ENCODE measurements around the gene GTPBP2.
"Not testable (repeated sequence)": the region's sequence is repeated elsewhere in the genome, so short reads cannot be mapped to it uniquely, and the experiment has no call there.

GTPBP2 gene, protein sequence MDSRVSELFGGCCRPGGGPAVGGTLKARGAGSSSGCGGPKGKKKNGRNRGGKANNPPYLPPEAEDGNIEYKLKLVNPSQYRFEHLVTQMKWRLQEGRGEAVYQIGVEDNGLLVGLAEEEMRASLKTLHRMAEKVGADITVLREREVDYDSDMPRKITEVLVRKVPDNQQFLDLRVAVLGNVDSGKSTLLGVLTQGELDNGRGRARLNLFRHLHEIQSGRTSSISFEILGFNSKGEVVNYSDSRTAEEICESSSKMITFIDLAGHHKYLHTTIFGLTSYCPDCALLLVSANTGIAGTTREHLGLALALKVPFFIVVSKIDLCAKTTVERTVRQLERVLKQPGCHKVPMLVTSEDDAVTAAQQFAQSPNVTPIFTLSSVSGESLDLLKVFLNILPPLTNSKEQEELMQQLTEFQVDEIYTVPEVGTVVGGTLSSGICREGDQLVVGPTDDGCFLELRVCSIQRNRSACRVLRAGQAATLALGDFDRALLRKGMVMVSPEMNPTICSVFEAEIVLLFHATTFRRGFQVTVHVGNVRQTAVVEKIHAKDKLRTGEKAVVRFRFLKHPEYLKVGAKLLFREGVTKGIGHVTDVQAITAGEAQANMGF

GRCh38 chr6:43629104-43629504, at the start of gene GTPBP2:
Gene GTPBP2, minus strand, starts transcription at chr6:43629264. Its CDS starts 102 bp downstream, at chr6:43629162.
- DNase-seq (ENCODE audit: low read depth) = peak; percentile 95

DNA sequence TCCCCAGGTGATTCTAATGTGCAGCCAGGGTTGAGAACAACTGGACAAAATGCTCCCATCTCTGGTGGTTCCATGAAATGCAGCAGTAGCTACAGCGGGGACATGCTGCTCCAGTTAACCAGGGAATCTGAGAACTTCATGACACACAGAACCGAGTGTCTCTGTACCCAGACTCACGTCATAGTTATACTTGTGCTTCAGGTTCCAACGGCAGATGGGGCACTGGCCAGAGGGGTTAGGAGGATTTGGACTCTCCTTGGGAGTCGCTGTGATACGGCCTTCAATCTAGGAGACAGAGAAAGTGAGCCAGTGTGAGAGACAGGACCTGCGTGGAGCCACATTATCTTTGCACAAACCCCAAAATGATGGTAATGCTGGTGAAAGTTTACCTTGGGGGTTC, 49.3 kb upstream of the GTPBP2 start:
- no peak for DNase-seq (ENCODE audit: low read depth)

DNA sequence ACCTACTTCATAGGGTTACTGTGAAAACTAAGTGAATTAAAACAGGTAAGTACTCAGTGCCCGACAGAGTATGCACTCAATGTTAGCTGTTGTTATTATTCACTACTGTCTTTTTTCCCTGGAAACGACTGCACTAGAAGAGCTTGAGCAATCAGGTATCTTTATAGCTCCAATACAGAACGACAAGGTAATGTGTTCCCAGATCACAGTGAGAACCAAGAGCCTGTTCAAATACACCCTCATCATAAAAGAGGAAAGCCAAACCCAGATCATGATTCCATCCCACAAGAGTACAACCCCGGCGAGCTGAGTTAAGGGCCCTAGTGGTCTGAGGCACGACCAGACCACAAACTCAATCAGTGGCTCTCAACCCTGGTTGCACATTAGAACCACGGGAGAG, 48.7 kb upstream of the GTPBP2 start:
- DNase-seq (ENCODE audit: low read depth) = no peak

GRCh38 chr6:43676962-43677606, 48.0 kb upstream of the GTPBP2 start:
- no peak for DNase-seq (ENCODE audit: low read depth)

DNA sequence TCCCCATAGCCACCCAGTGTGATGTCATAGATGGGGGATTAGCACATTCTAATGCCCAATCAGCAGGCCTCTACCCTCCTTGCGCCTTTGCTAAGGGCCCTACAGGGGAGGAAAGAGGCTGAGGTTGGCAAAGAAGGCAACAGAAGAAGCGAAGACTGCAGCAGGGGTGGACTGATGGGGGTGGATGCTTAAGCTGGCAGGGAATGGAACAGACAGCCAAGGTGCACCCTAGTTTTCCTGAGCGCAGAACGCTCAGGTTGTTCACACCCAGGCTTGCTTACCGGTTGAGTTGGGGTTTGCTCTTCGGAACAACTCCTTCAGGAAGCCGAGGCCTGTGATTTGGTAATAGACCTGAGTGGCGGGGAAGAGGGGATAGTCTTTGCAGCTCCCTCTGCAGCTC, 45.9 kb upstream of the GTPBP2 start:
- DNase-seq (ENCODE audit: low read depth) = no peak

DNA sequence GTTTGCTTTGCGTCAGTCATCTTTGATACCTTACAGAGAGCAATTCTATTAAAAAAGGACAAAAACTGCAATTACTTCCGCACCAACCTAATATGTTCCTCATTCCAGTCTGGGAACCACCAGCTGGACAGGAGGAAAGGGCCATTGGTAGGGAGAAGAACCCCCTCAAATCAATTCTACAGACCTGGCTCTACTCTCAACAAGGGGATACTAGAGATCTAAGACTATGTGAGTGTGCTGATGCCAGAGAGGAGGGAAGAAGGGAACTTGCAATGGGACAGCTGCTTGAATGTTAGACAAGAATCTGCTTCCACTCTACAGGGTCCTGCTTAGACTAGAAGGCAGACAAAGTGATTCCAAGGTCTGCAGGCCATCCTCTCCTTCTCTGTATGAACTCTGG, 45.2 kb upstream of the GTPBP2 start:
- DNase-seq (ENCODE audit: low read depth) = no peak

GRCh38 chr6:43673444-43674084, 44.5 kb upstream of the GTPBP2 start:
- no peak for DNase-seq (ENCODE audit: low read depth)

GRCh38 chr6:43671801-43672690, 43.0 kb upstream of the GTPBP2 start:
- no peak for DNase-seq (ENCODE audit: low read depth)

DNA sequence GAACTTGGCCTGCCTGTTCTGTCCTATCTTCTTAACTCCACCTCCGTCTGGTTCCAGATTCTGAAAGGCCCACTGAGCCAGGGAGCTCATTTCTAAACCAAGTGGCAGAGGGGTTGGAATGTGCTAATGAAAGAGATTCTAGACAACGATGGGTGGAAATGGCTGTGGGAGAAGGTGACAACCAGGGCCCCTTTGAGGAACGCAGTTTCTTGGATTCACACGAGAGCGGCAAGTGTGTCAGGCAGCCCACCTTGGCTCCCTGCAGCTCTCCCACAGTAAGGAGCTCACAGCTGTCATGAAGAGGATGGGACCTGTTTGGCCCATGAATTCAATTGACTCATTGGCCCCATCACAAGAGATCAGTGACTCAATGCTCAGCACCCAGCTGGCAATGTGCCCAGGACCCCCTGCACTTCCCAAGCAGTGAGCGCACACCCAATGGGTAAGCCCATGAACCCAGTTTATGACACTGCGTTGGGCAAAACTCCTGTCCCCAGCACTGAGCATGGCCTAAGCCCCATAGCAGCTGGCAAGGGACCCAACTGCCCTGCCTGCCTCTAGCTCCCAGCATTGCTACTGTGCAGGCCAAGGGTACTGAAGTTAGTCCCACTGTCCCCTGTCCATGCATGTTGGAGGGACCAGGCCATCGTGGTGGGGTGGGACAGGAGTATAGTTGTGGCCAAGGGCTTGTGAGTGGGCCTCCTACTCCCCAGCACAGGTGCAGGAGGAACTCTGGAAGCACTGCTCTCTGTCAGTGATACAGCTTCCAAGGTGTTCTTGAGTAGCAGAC, 42.1 kb upstream of the GTPBP2 start:
- DNase-seq (ENCODE audit: low read depth) = no peak

DNA sequence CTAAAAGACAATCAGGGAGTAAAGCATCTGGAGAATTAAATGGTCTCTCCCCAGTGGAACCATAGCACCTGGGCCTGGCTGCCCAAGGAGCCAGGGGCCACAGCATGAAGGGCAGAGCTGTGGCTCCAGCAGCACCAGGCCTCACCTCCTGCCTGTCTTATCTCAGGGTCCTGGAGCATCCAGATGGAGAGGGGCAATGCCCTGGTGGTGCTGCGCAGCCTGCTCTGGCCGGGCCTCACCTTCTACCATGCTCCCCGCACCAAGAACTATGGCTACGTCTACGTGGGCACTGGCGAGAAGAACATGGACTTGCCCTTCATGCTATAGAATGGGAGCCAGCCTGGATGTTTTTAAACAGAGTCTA, 41.5 kb upstream of the GTPBP2 start:
- DNase-seq (ENCODE audit: low read depth) = no peak

DNA sequence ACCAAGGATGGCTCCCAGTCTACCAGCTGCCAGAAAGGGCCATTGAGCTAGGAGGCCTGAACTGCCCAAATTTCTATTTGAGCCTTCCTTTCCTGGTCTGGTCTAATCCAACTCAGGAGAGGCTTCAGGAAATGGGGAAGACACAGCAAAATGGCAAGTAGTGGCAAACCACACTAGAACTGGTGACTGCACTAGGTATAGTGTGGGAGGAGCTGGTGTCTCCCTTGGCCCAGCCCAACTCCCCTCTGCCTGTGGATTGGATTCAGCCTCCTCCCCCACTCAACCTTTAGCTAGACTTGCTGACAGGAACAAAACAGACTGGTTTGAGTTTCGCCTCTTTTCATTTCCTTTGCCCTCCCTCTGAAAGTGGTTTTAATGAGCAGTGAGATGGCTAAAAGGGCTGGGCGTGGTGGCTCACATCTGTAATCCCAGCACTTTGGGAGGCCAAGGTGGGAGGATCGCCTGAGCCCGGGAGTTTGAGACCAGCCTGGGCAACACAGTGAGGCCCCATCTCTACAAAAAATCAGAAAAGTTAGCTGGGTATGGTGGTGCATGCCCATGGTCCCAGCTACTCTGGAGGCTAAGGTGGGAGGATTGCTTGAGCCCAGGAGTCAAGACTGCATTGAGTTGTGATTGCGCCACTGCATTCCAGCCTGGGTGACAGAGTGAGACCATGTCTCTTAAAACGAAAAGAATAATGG, 41.0 kb upstream of the GTPBP2 start:
- DNase-seq (ENCODE audit: low read depth) = no peak

GRCh38 chr6:43669050-43669921, 40.2 kb upstream of the GTPBP2 start:
- no peak for DNase-seq (ENCODE audit: low read depth)

- no peak for DNase-seq (ENCODE audit: low read depth)
Measured at GRCh38 chr6:43668151-43669028, 39.3 kb upstream of the GTPBP2 start.

- no peak for DNase-seq (ENCODE audit: low read depth)
Measured at GRCh38 chr6:43667245-43668150, 38.4 kb upstream of the GTPBP2 start.

- DNase-seq (ENCODE audit: low read depth) = no peak
Measured at GRCh38 chr6:43666196-43666920, 37.3 kb upstream of the GTPBP2 start.

DNA sequence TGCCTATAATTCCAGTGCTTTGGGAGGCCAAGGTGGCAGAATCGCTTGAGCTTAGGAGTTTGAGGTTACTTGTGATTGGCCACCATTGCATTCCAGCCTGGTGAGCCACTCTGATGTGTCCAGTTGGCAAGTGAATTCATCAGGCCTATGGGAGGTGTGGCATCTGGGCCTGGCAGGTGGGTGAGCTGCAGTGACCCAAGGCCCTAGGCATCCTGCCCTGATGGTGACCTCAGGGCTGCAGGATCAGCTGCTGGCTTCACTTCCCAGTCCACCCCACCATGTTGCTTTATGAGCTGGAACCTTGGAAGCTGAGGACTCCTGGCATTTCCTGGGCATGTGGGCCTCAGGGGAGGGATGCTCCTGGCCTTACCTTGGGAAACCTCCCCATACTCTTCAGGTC, 36.3 kb upstream of the GTPBP2 start:
- no peak for DNase-seq (ENCODE audit: low read depth)

- DNase-seq (ENCODE audit: low read depth) = not testable (repeated sequence)
Measured at GRCh38 chr6:43662948-43663347, 33.9 kb upstream of the GTPBP2 start.
